Activated T-helper 2 cell treated with anti-CD3 and anti-CD28 coated beads, Interferon-gamma antibody, Interleukin-2, Interleukin-4, amounts not matched to agents 10 μg/mL and 5 μg/mL and 100 μg/mL, durations not matched to agents 14 hours and 24 hours and 36 hours (primary cell): ENCODE results near the gene EML6. TPM values are rescaled to one million over a fixed set of nuclear protein-coding genes. Genes with fewer than 3 reads are reported as not detected.
"Not testable (repeated sequence)": the region's sequence is repeated elsewhere in the genome, so short reads cannot be mapped to it uniquely, and the experiment has no call there.

Experiments used
- DNase-seq: peaks from one replicate; pipeline ENCODE4 v3.0.0; 2021; ENCODE audit warnings: low spot score
- H3K27ac Mint-ChIP-seq: one replicate; pipeline ENCODE4 v1.8.0; 2021; ENCODE audit warnings: mixed read lengths
- H3K27me3 Mint-ChIP-seq: one replicate; pipeline ENCODE4 v1.8.0; 2021; ENCODE audit warnings: low read depth, mixed read lengths
- H3K36me3 Mint-ChIP-seq: one replicate; pipeline ENCODE4 v1.8.0; 2021; ENCODE audit warnings: low read depth, mixed read lengths
- H3K4me1 Mint-ChIP-seq: one replicate; pipeline ENCODE4 v1.8.0; 2021; ENCODE audit warnings: low read depth, mixed read lengths
- H3K4me3 Mint-ChIP-seq: one replicate; pipeline ENCODE4 v1.8.0; 2021; ENCODE audit warnings: low read depth, mild to moderate bottlenecking, moderate library complexity, mixed read lengths
- H3K9me3 Mint-ChIP-seq: one replicate; pipeline ENCODE4 v1.8.0; 2021; ENCODE audit warnings: mixed read lengths
- intact Hi-C: fragments of 100-400 bp; cut with micrococcal nuclease; formaldehyde crosslinking; loops from one replicate; pipeline ENCODE4 v1.15.1; 2023
- total RNA-seq: library from RNA; stranded (reverse); gene quantifications from 2 replicates; pipeline ENCODE4 v1.2.3, GENCODE V29; 2022

EML6 gene
- total RNA-seq, 1 donor from 2014 or later, result 0.23 TPM

DNA sequence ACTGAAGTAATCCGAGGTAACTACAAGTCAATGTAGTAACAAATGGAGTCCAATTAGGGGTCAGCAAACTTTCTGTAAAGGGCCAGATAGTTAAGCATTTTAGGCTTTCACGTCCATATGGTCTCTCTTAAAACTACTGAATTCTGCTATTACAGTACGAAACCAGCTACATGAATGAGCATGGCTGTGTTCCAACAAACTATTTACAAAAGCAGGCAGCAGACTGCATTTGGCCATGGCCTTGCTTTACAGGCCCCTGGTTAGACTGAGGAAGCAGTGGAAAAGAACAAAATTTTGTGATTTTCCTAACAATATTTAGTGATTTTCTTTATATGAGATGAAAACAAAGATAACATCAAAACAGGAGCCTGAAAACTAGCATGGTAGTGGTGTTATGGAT, 262.8 kb downstream of the EML6 start:
- peaks cover 20% of the 10 kb centered on the region for H3K4me1 Mint-ChIP-seq
- no peak overlapping the region for H3K27ac Mint-ChIP-seq
- DNase-seq, result no peak
- H3K27me3 Mint-ChIP-seq, result no peaks in the 10 kb centered on the region
- H3K9me3 Mint-ChIP-seq, result no peaks in the 10 kb centered on the region
- peaks cover 35% of the 10 kb centered on the region for H3K36me3 Mint-ChIP-seq
- intact Hi-C loops, result no loop called here
- H3K4me3 Mint-ChIP-seq, result no peak overlapping the region

DNA sequence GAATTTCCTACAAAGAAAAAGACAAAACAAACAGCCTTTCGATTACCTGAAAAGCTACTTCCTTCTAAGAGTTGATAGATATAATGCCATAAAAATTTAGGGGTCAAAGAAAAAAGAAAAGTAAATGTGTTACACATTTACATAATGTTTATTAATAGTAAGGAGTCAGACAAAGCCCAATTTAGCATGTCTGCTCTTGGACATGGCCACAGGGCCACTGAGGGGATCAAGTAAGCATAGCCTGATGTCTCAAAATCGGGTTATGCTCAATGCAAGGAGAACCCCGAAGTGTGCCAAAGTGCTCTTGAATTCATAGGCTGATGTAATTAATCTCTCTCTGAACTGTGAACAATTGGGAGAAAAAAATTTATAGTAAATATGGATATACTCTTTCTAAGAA, 265.1 kb downstream of the EML6 start:
- Mint-ChIP-seq H3K27me3 (no peaks in the 10 kb centered on the region), H3K27ac (no peak overlapping the region), H3K9me3 (no peaks in the 10 kb centered on the region), H3K4me3 (no peak overlapping the region), H3K36me3 (peaks cover 24% of the 10 kb centered on the region), H3K4me1 (peaks cover 30% of the 10 kb centered on the region)
- DNase-seq, result no peak
- intact Hi-C loops, result no loop called here

DNA sequence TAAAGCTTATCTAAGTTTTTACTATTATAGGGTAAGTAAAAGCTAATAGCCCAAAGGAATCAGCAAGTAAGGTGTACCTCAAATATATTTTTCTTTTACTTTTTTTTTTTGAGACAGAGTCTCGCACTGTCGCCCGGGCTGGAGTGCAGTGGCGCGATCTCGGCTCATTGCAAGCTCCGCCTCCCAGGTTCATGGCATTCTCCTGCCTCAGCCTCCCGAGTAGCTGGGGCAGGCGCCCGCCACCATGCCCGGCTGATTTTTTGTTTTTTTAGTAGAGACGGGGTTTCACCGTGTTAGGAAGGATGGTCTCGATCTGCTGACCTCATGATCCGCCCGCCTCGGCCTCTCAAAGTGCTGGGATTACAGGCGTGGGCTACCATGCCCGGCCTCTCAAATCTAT, 267.2 kb downstream of the EML6 start:
- H3K9me3 Mint-ChIP-seq, H3K27ac Mint-ChIP-seq, H3K27me3 Mint-ChIP-seq, intact Hi-C loops, DNase-seq, H3K4me3 Mint-ChIP-seq: not testable (repeated sequence)
- H3K36me3 Mint-ChIP-seq, result peaks cover 15% of the 10 kb centered on the region
- peaks cover 28% of the 10 kb centered on the region for H3K4me1 Mint-ChIP-seq

DNA sequence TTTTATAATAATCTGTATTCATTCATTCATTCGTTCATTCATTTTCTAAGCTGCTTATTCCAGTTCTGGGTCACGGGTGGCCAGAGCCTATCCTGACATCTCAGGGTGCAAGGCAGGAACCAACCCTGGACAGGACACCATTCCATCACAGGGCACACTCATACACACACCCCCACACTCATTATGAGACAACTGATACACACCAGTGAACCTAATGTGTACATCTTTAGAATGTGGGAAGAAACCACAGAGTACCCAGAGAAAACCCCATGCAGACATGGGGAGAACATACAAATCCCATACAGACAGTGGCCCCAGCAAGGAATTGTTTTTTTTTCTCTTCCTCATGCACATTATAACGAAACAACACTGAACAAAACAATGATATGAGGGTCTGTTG, 272.1 kb downstream of the EML6 start:
- Mint-ChIP-seq H3K4me3 (no peak overlapping the region), H3K27ac (no peak overlapping the region), H3K9me3 (no peaks in the 10 kb centered on the region), H3K36me3 (peaks cover 4% of the 10 kb centered on the region), H3K27me3 (no peaks in the 10 kb centered on the region), H3K4me1 (peaks cover 56% of the 10 kb centered on the region)
- intact Hi-C loops, result no loop called here
- no peak for DNase-seq

DNA sequence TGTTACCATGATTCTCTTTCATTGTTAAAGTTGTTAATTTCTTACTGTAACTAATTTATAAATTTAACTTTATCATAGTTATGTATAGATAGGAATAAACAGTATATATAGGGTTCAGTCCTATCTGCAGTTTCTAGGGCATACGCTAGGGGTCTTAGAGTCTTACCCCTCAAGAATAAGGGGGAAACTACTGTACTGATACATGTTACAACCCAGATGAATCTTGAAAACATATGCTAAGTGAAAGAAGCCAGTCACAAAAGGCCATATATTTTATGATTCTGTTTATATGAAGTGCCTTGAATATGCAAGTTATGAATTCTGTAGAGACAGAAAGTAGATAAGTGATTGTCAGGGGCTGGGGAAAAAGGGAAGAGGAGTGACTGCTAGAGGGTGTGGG, 274.4 kb downstream of the EML6 start:
- Mint-ChIP-seq H3K27ac (no peak overlapping the region), H3K4me1 (peaks cover 55% of the 10 kb centered on the region), H3K27me3 (no peaks in the 10 kb centered on the region), H3K9me3 (no peaks in the 10 kb centered on the region), H3K4me3 (no peak overlapping the region), H3K36me3 (peaks cover 4% of the 10 kb centered on the region)
- DNase-seq, result no peak
- intact Hi-C loops, result no loop called here

DNA sequence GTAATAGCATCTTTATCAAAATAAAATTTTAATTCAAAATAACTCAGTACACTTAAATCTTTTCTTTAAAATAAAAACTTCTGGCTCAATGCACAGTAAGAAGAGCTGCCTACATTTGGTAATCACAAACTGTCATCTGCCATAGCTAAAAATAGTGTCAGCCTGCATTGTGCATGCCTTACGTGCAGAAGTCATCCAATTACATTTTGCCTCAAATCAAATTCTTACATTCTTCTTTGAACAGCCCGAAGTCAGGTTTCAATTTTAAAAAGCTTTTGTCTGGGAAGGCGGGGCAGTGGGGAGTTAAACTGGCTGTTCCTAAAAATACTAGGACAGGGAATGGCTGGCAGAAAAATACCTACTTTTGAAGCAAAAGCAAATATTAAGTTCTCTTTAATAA, 275.7 kb downstream of the EML6 start:
- Mint-ChIP-seq H3K36me3 (peaks cover 4% of the 10 kb centered on the region), H3K27me3 (no peaks in the 10 kb centered on the region), H3K9me3 (no peaks in the 10 kb centered on the region), H3K4me1 (peaks cover 51% of the 10 kb centered on the region), H3K27ac (no peak overlapping the region), H3K4me3 (peak overlapping the region; percentile 22)
- intact Hi-C loops, result no loop called here
- DNase-seq, result no peak

DNA sequence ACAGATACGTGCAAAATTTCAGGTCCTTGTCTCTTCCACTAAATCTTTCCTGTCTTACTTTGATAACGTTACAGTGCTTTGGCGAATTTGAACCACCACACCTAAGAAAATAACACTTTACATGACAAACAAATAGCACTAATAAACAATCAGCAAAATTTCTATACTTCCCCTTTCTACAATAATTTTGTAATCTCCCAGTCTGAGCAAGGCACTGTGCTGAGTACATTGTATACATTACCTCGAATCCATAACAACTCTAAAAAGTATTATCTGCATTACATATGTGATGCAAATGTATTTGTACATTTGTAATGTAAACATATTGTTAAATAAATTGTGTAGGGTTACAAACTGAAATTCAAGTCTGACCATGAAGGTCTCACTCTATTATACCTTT, 276.9 kb downstream of the EML6 start:
- Mint-ChIP-seq H3K4me1 (peaks cover 53% of the 10 kb centered on the region), H3K27ac (no peak overlapping the region), H3K4me3 (no peak overlapping the region), H3K9me3 (no peaks in the 10 kb centered on the region), H3K27me3 (no peaks in the 10 kb centered on the region), H3K36me3 (peaks cover 4% of the 10 kb centered on the region)
- intact Hi-C loops, result loop anchor here (10.0 kb wide), 1 partner anchor 426 kb away; no protein-coding TSS in a partner anchor
- DNase-seq, result no peak

DNA sequence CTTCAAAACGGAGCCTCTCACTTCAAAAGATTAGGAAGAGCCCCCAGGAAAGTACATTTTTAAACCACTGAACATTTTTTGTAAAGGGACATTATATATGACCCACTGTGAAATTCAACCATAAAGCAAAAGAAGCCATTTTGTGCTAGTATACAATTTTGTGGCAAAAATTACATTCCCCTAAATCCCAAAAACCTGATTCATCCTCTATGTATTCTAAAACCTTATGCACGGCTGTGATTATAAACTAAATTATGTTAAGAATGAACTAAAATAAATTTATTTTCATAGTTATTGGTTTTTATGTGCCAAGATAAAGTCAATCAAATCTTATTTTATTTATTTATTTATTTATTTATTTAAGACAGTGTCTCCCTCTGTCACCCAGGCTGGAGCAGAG, 278.3 kb downstream of the EML6 start:
- H3K4me1 Mint-ChIP-seq, result peaks cover 52% of the 10 kb centered on the region
- intact Hi-C loops, result loop anchor here (10.0 kb wide), 1 partner anchor 427 kb away; no protein-coding TSS in a partner anchor

DNA sequence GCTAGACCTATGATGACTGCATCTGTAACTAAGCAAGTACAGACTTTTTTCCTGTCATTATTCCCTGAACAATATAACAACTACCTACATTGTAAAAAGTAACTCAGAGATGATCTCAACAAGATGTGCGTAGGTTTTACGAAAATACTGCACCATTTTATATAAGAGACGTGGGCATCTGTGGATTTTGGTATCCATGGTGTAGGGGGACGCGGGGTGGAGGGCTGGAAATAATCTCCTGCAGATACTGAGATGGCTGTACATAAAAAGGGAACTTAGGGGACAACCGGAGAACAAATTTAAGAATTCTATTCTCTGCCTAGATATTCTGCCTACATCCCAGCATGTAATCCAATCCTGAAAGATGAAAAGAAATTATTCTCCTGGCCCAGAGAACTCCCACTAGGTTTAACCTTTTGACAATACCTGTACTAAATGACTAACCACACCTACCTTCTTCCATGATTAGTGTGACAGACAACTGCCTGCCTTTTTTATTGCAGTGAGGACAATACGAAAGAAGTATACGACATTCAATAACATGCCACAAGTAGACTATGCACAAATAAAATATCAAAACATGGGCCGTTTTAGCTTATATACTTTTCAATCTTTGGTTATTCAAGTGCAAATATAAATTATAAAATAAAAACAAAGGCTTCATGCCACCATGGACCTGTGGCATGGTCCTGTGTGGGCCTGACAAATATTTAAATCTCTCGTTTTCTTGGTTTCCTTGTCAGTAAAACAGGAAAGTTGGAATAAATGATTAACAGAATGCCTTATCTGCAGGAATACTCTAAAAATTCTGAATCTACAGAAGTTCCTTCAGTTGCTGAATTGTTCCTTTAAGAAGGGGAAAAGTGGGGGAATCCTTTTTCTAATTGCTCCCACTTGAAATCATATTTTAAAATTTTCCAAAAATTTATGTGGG, 280.5 kb downstream of the EML6 start:
- no peak for DNase-seq
- Mint-ChIP-seq H3K27me3 (no peaks in the 10 kb centered on the region), H3K27ac (no peak overlapping the region), H3K4me3 (no peak overlapping the region), H3K36me3 (no peaks in the 10 kb centered on the region), H3K4me1 (peaks cover 49% of the 10 kb centered on the region), H3K9me3 (no peaks in the 10 kb centered on the region)
- intact Hi-C loops, result loop anchor here (10.0 kb wide), 1 partner anchor 429 kb away; no protein-coding TSS in a partner anchor

More for the DNA sequence above, 278.3 kb downstream of the EML6 start:
- no peak for DNase-seq
- Mint-ChIP-seq H3K27ac (no peak overlapping the region), H3K36me3 (no peaks in the 10 kb centered on the region), H3K4me3 (no peak overlapping the region), H3K9me3 (no peaks in the 10 kb centered on the region), H3K27me3 (no peaks in the 10 kb centered on the region)

DNA sequence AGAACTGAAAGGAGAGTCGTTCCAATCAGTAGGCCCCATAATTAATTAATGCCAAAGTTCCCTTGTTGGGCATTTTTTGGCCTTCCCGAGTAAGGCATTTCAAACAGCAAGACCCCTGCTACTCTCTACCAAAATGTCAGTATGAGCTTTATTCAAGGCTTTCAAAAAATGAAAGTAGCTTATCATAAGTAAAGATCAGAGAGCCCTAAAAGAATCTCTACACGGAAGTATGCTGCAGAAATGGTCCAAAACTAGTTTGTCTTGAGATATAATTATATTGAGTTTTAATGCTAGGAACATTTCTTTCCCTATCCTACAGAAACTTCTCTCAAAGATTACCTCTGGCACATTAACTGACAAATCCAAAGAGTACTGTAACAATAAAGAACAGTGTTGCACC, 282.8 kb downstream of the EML6 start:
- H3K9me3 Mint-ChIP-seq, result no peaks in the 10 kb centered on the region
- no peak overlapping the region for H3K27ac Mint-ChIP-seq

DNA sequence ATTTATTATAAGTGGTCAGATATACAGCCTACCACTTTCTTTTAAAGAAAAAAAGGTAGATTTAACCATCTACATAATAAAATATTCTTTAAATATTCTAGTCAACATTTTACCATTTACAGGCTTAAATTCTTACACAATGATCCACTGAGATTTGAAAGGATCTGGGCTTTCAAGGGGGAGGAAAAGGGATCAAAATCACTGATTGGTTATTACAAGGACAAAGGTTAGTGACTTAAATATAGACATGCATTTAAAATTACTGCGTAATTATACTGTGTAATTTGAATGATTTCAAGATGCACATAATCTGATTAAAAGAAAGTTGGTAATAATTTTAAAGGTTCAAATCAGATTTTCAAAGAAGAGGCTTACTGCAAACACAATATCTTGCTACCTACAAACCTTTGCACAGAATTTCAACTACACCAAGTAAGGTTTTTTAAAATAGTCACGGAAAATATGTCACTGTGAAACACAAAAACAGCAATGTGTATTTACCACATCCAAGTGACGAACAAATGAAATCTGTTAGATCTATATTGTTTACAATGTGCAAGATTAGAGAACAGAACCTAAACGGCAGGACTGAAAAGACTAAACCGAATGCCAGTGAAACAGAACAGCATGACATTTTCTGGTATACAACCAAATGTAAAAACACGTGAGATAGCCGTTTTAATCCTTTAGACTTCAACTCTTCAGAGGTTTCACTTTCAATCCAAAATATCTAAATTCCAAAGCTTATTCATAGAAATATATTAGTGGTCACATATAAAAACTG, 286.0 kb downstream of the EML6 start:
- H3K27me3 Mint-ChIP-seq, result no peaks in the 10 kb centered on the region
- peak overlapping the region; percentile 36 for H3K27ac Mint-ChIP-seq

More for the DNA sequence above, 282.8 kb downstream of the EML6 start:
- Mint-ChIP-seq H3K27me3 (no peaks in the 10 kb centered on the region), H3K4me1 (peaks cover 49% of the 10 kb centered on the region), H3K36me3 (no peaks in the 10 kb centered on the region), H3K4me3 (peak overlapping the region; percentile 4)
- DNase-seq, result no peak
- intact Hi-C loops, result loop anchor here (10.0 kb wide), 1 partner anchor 432 kb away; no protein-coding TSS in a partner anchor

DNA sequence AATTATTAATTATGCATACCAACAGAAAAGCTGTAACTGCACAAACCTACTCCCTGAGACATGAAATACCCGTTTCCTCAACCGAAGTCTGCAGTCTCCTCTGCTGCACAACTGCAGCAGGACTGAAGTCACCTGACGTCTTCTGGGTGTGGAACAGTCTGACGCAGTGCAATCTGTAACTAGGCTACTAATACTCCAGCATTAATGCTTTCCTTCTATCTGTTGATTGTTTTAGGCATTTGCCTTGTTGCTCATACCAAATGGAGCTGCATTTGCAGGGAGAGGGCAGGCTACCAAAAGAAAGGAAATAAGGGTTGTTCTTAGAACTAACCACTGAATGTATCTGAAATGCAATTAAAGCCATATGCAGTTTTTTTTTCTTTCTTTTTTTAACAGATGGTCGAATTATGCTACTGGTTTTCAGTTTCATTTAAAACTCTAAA, 286.7 kb downstream of the EML6 start:
- intact Hi-C loops, result loop anchor here (2.0 to 10.0 kb wide), 4 partner anchors 39 to 285 kb away; partner anchors contain the start of gene EML6
- peaks cover 2% of the 10 kb centered on the region for H3K36me3 Mint-ChIP-seq
- no peaks in the 10 kb centered on the region for H3K9me3 Mint-ChIP-seq
- DNase-seq, result peak; percentile 40
- peak overlapping the region; percentile 70 for H3K27ac Mint-ChIP-seq
- H3K4me1 Mint-ChIP-seq, result peaks cover 56% of the 10 kb centered on the region
- peak overlapping the region; percentile 85 for H3K4me3 Mint-ChIP-seq
- no peaks in the 10 kb centered on the region for H3K27me3 Mint-ChIP-seq

More for the DNA sequence above, 286.0 kb downstream of the EML6 start:
- intact Hi-C loops, result loop anchor here (2.0 to 10.0 kb wide), 5 partner anchors 39 to 435 kb away; partner anchors contain the start of gene EML6
- Mint-ChIP-seq H3K36me3 (no peaks in the 10 kb centered on the region), H3K9me3 (no peaks in the 10 kb centered on the region), H3K4me3 (peak overlapping the region; percentile 85), H3K4me1 (peaks cover 58% of the 10 kb centered on the region)
- no peak for DNase-seq
